HT-29 (cell line): ENCODE data around the gene KISS1R. TPM values are rescaled to one million over a fixed set of nuclear protein-coding genes. Genes with fewer than 3 reads are reported as not detected.
A peak's percentile ranks its signal among the peaks of the same experiment; 100 is the strongest.
"Not testable (repeated sequence)": the region's sequence is repeated elsewhere in the genome, so short reads cannot be mapped to it uniquely, and the experiment has no call there.

ENCODE experiments used
- DNase-seq: peaks from one replicate; pipeline ENCODE4 v3.0.0-alpha.2; 2015; ENCODE audit warnings: low spot score
- total RNA-seq: library from RNA; depleted of rRNA; stranded (reverse); fragments of >200 nt; shearing (Covaris generic); gene quantifications from 2 replicates; pipeline ENCODE4 v1.2.3, GENCODE V29; 2014; rRNA removed

KISS1R gene
- not detected in 2 replicates for total RNA-seq

GRCh38 chr19:917323-918151 lies at the start of gene KISS1R:
Gene KISS1R, plus strand, starts transcription at chr19:917333. Its CDS starts 170 bp downstream, at chr19:917503.
- no peak for DNase-seq

- no peak for DNase-seq
These were observed 49.2 kb upstream of the KISS1R start for GRCh38 chr19:867855-868457.

GRCh38 chr19:868458-869244 lies 48.5 kb upstream of the KISS1R start:
- DNase-seq: no peak

- peak; percentile 41 for DNase-seq
These were observed 47.6 kb upstream of the KISS1R start for GRCh38 chr19:869245-870177.

- DNase-seq: no peak
These were observed 46.8 kb upstream of the KISS1R start for GRCh38 chr19:870314-870713.

- no peak for DNase-seq
These were observed 46.2 kb upstream of the KISS1R start for GRCh38 chr19:870963-871401.

- DNase-seq: no peak
These were observed 45.5 kb upstream of the KISS1R start for GRCh38 chr19:871446-872265.

GRCh38 chr19:872266-872951 lies 44.7 kb upstream of the KISS1R start:
- DNase-seq: peak; percentile 83

- peak; percentile 52 for DNase-seq
These were observed 44.0 kb upstream of the KISS1R start for GRCh38 chr19:873084-873483.

- no peak for DNase-seq
These were observed 43.5 kb upstream of the KISS1R start for GRCh38 chr19:873561-874041.

- no peak for DNase-seq
These were observed 41.8 kb upstream of the KISS1R start for GRCh38 chr19:875265-875879.

- DNase-seq: no peak
These were observed 41.0 kb upstream of the KISS1R start for GRCh38 chr19:876089-876488.

GRCh38 chr19:876780-877314 lies 40.3 kb upstream of the KISS1R start:
- no peak for DNase-seq

- DNase-seq: not testable (repeated sequence)
These were observed 39.0 kb upstream of the KISS1R start for GRCh38 chr19:877992-878660.

GRCh38 chr19:878751-879561 lies 38.2 kb upstream of the KISS1R start:
- DNase-seq: not testable (repeated sequence)

GRCh38 chr19:879711-880438 lies 37.3 kb upstream of the KISS1R start:
- DNase-seq: no peak
